Subcutaneous adipose tissue (tissue), 4 donors: ENCODE measurements around the gene SPATS2L. TPM values are rescaled to one million over a fixed set of nuclear protein-coding genes. Genes with fewer than 3 reads are reported as not detected.

Experiments
- CTCF ChIP-seq: fragments of 450-650 bp; IDR thresholded peaks from one replicate; pipeline ENCODE4 v1.5.1; 2016; ENCODE audit warnings: low read depth, mild to moderate bottlenecking, control low read depth, antibody characterized with exemption, moderate library complexity
- total RNA-seq, 4 donors: library from RNA; depleted of rRNA; stranded (reverse); fragments of >200 nt; gene quantifications; one replicate each; pipeline ENCODE4 v1.1.0, GENCODE V29; 2016

The SPATS2L gene
- total RNA-seq, 4 donors from 2014 or later: 71.4 to 88.9 (median 79.6) TPM

GRCh38 chr2:200351815-200352214 is 45.3 kb downstream of the SPATS2L start:
- TF ChIP-seq CTCF: no peak

GRCh38 chr2:200352636-200353035 is 46.1 kb downstream of the SPATS2L start:
- TF ChIP-seq CTCF: no peak

GRCh38 chr2:200353120-200353519 is 46.6 kb downstream of the SPATS2L start:
- TF ChIP-seq CTCF: no peak

GRCh38 chr2:200353874-200354273 is 47.4 kb downstream of the SPATS2L start:
- TF ChIP-seq CTCF: no peak

- TF ChIP-seq CTCF: no peak
Measured at GRCh38 chr2:200354833-200355751, 48.6 kb downstream of the SPATS2L start.

GRCh38 chr2:200356321-200356720 is 49.8 kb downstream of the SPATS2L start:
- no peak for TF ChIP-seq CTCF

- TF ChIP-seq CTCF: no peak
Measured at GRCh38 chr2:200356857-200357384, 50.4 kb downstream of the SPATS2L start.
